Activated gamma-delta T cell treated with anti-CD3 and anti-CD28 coated beads, Interleukin-2, amount 50 U/mL, for 16 hours (primary cell): ENCODE measurements around the gene ZNF888.
"Not testable (repeated sequence)": the region's sequence is repeated elsewhere in the genome, so short reads cannot be mapped to it uniquely, and the experiment has no call there.

ENCODE experiments used
- DNase-seq: peaks from one replicate; pipeline ENCODE4 v3.0.0-alpha.2; 2020; ENCODE audit warnings: low read depth

The ZNF888 gene

GRCh38 chr19:52922841-52923777 is at the start of gene ZNF888:
Gene ZNF888, minus strand, starts transcription at chr19:52923428. Its CDS starts 5,555 bp downstream, at chr19:52917873.
- peak; percentile 78 for DNase-seq

- no peak for DNase-seq
Measured at GRCh38 chr19:52967772-52968171, 44.5 kb upstream of the ZNF888 start.

DNA sequence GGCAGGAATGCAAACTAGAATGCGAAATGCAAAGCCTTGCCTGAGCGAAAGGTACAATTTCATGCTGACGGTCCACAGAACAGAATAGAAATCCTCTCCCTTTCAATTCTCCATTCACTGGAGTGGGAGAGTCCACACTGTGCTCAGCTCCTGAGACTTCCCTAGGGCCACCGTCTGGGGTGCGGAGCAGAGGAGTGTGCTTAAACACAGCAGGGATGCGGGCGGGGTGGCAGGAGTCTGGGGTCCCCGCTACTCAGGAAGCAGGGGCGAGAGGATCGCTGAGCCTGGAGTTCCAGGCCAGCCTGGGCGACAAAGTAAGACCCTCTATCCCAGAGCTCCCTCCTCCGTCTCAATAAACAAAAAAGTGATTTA is 40.0 kb upstream of the ZNF888 start:
- DNase-seq: no peak

- DNase-seq: peak; percentile 99
Measured at GRCh38 chr19:52962394-52963246, 39.4 kb upstream of the ZNF888 start, which contains the start of gene ZNF816. Gene ZNF816, minus strand, starts transcription at chr19:52962881. Its CDS starts 6,792 bp downstream, at chr19:52956089.

GRCh38 chr19:52961981-52962380 is 38.8 kb upstream of the ZNF888 start:
- DNase-seq: no peak

DNA sequence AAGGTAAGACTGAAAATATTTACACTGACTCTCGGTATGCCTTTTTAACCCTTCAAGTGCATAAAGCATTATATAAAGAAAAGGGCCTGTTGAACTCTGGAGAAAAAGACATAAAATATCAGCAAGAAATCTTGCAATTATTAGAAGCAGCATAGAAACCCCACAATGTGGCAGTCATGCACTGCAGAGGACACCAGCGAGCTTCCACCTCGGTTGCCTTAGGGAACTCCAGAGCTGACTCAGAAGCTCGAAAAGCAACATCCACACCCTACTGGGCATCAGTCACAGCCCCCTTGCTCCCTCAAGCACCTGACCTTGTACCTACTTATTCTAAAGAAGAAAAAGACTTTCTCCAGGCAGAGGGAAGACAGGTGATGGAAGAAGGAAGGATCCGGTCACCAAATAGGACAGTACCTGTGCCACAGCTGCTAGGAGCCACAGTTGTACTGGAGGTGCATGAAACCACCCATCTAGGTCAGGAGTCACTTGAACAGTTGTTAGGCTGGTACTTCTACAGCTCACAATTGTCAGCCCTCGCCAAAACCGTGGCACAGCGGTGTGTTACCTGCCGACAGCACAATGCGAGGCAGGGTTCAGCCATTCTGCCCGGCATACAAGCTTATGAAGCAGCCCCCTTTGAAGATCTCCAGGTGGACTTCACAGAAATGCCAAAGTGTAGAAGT is 36.5 kb upstream of the ZNF888 start:
- DNase-seq: no peak

GRCh38 chr19:52957591-52957990 is 34.4 kb upstream of the ZNF888 start:
- no peak for DNase-seq

- no peak for DNase-seq
Measured at GRCh38 chr19:52956917-52957316, 33.7 kb upstream of the ZNF888 start.

GRCh38 chr19:52949422-52949821 is 26.2 kb upstream of the ZNF888 start:
- DNase-seq: no peak

DNA sequence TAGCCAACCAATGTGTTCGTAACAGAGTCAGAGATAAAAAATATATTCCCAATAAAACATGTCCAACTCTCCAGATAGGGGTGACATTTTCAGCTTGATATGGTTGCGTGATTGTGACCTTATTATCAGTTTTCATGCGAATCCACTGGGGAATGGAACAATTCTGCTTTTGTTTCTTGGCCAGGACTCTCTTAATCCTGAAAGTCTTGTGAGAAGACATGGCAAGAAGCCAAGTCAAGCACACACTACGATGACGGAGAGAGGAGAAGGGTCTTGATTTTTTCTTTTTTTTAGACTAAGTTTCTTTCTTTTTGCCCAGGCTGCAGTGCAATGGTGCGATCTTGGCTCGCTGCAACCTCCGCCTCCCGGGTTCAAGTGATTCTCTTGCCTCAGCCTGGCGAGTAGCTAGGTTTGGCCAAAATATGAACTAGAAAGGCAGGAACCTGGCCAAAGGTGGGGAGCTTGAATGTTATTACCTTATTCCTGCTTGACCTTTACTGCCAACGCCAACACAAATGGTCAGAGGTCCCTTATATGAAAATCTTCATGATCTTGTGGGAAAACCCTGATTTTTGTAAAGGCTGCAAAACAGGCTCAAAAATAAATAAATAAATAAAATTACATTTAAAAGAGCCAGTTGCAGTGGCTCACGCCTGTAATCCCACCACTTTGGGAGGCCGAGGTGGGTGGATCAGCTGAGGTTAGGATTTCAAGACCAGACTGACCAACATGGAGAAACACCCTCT is 25.0 kb upstream of the ZNF888 start:
- DNase-seq: no peak

DNA sequence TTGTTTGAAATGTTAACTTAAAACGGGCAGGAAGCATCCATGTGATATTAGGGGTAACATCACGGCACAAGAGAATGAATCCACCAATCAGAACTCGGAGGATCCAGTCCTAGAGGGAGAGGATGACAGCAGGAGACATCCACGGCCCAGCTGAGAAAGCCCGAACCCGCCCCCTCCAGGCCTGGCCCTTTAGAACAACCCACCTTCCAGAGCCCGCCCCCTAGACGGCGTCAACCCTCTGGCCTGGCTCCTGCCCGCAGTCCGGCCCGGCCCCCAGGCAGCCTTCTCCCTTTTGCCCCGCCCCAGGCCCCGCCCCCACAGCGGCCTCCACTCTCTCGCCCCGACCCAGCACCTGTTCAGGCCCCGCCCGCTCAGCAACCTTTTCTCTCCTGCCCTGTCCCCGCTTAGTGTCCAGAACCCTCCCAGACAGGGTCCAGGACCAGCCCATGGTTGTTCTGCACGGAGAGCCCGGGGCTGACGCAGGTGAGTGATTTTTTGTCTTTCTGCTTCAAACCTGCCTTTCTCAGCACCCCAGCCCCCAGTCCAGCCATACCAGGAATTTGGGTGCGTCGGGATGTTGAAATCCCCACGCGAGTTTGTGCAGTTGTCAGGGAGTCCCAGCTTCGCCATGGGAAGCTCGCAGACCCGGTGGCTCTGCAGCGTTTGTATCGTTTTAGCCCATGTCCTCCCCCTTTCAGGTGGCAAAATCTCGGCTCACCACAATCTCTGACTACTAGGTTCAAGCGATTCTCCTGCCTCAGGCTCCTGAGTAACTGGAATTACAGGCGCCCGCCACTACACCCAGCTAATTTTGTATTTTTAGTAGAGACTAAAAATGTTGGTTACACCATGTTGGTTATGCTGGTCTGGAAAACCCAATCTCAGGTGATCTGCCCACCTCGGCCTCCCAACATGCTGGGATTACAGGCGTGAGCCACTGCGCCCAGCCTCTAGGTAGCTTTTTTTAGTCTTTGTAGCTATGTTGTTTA is 23.4 kb upstream of the ZNF888 start:
- DNase-seq: no peak

GRCh38 chr19:52945652-52946321 is 22.6 kb upstream of the ZNF888 start:
- no peak for DNase-seq

- DNase-seq: not testable (repeated sequence)
Measured at GRCh38 chr19:52944703-52945493, 21.7 kb upstream of the ZNF888 start.

GRCh38 chr19:52943884-52944643 is 20.8 kb upstream of the ZNF888 start:
- no peak for DNase-seq

- DNase-seq: no peak
Measured at GRCh38 chr19:52943134-52943883, 20.1 kb upstream of the ZNF888 start.

- peak; percentile 94 for DNase-seq
Measured at GRCh38 chr19:52942386-52943133, 19.3 kb upstream of the ZNF888 start.
